Measurements from ENCODE around the gene SLAMF6.

The SLAMF6 gene

GRCh38 chr1:160460683-160461287 is 62.3 kb downstream of the SLAMF6 start:
- no peaks in the 10 kb centered on the region for H3K9me3 ChIP-seq (ENCODE audit: low read length)
- no peak overlapping the region for H3K4me3 ChIP-seq (ENCODE audit: low read length)
- H2AFZ ChIP-seq (ENCODE audit: low read depth, low read length): no peak overlapping the region
- no peaks in the 10 kb centered on the region for H3K36me3 ChIP-seq (ENCODE audit: insufficient read depth, low read length)
- no peaks in the 10 kb centered on the region for H3K4me1 ChIP-seq (ENCODE audit: insufficient read depth, low read length)
- peaks cover 3% of the 10 kb centered on the region for H3K27me3 ChIP-seq (ENCODE audit: insufficient read depth, low read length)

DNA sequence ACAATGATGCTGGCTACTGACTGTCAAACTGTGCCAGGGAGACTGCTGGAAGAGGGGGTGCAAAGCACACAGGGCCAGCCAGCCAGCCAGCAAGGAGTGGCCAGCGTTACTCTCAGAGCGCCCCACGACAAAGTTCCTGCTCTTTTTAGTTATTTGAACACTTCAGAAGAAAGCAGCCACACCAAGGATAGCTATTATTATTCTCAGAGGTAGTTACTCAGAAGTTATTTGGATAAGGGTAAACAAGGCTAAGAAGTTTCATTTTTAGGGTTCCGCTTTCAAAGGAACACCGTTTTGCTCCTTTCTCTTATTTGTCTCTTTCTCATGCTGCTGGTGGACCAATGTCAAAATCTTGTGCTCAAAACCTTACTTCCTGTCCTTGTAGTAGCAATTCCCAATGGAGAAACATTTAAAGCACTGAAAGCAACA is 62.8 kb downstream of the SLAMF6 start:
- Histone ChIP-seq H3K36me3 (ENCODE audit: insufficient read depth, low read length) (no peaks in the 10 kb centered on the region), H3K27me3 (ENCODE audit: insufficient read depth, low read length) (peaks cover 3% of the 10 kb centered on the region), H3K9me3 (ENCODE audit: low read length) (no peaks in the 10 kb centered on the region), H3K4me1 (ENCODE audit: insufficient read depth, low read length) (no peaks in the 10 kb centered on the region), H3K4me3 (ENCODE audit: low read length) (no peak overlapping the region), H2AFZ (ENCODE audit: low read depth, low read length) (no peak overlapping the region)

GRCh38 chr1:160459687-160460086 is 63.4 kb downstream of the SLAMF6 start:
- H3K36me3 ChIP-seq (ENCODE audit: insufficient read depth, low read length): no peaks in the 10 kb centered on the region

DNA sequence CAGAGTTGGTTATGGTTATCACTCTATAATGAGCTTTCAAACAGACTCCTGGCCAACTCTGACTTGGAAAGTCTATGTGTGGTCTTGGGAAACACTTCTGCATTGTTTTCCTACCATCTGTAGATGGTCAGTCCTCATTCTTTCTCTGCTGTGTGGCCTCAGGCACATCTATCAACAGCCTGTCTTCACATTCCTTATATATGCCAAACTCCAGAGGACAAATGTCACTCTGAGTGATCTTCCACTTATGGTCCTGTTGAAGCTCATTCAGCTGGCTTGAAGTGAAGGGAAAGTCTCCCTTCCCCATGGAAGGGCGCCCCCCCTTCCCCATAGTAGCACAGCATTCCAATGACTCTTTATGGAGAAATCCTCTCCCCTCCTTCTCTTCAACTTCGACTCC is 64.0 kb downstream of the SLAMF6 start:
- H2AFZ ChIP-seq (ENCODE audit: low read depth, low read length): no peak overlapping the region
- no peak overlapping the region for H3K4me3 ChIP-seq (ENCODE audit: low read length)
- no peaks in the 10 kb centered on the region for H3K9me3 ChIP-seq (ENCODE audit: low read length)
- H3K27me3 ChIP-seq (ENCODE audit: insufficient read depth, low read length): peaks cover 3% of the 10 kb centered on the region
- no peaks in the 10 kb centered on the region for H3K36me3 ChIP-seq (ENCODE audit: insufficient read depth, low read length)
- no peaks in the 10 kb centered on the region for H3K4me1 ChIP-seq (ENCODE audit: insufficient read depth, low read length)

More at GRCh38 chr1:160459687-160460086, 63.4 kb downstream of the SLAMF6 start:
- no peak overlapping the region for H3K4me3 ChIP-seq (ENCODE audit: low read length)
- no peaks in the 10 kb centered on the region for H3K9me3 ChIP-seq (ENCODE audit: low read length)
- peaks cover 3% of the 10 kb centered on the region for H3K27me3 ChIP-seq (ENCODE audit: insufficient read depth, low read length)
- no peaks in the 10 kb centered on the region for H3K4me1 ChIP-seq (ENCODE audit: insufficient read depth, low read length)
- no peak overlapping the region for H2AFZ ChIP-seq (ENCODE audit: low read depth, low read length)

DNA sequence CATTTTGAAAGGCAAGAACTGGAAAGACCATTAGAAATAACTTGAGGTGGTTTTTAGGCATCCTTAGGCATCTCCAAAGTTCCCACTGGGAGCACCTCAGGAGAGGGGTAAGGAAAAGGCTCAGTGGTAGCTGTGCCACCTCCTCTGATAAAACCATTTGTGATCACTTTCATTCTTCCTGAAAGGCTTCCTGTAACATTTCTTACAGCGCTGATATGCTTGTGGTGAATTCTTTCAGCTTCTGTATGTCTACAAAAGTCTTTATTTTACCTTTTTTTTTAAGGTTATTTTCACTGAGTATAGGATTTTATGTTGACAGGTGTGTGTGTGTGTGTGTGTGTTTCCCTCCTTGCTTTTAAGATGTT is 67.9 kb downstream of the SLAMF6 start:
- Histone ChIP-seq H3K27me3 (ENCODE audit: insufficient read depth, low read length) (peaks cover 6% of the 10 kb centered on the region), H2AFZ (ENCODE audit: low read depth, low read length) (no peak overlapping the region), H3K4me3 (ENCODE audit: low read length) (no peak overlapping the region), H3K4me1 (ENCODE audit: insufficient read depth, low read length) (no peaks in the 10 kb centered on the region), H3K36me3 (ENCODE audit: insufficient read depth, low read length) (no peaks in the 10 kb centered on the region), H3K9me3 (ENCODE audit: low read length) (no peaks in the 10 kb centered on the region)

- no peaks in the 10 kb centered on the region for H3K4me1 ChIP-seq (ENCODE audit: insufficient read depth, low read length)
- no peaks in the 10 kb centered on the region for H3K9me3 ChIP-seq (ENCODE audit: low read length)
Observed at GRCh38 chr1:160454371-160455152, 68.5 kb downstream of the SLAMF6 start.

GRCh38 chr1:160453443-160453842 is 69.6 kb downstream of the SLAMF6 start:
- Histone ChIP-seq H2AFZ (ENCODE audit: low read depth, low read length) (no peak overlapping the region), H3K27me3 (ENCODE audit: insufficient read depth, low read length) (peaks cover 6% of the 10 kb centered on the region), H3K4me1 (ENCODE audit: insufficient read depth, low read length) (no peaks in the 10 kb centered on the region), H3K36me3 (ENCODE audit: insufficient read depth, low read length) (no peaks in the 10 kb centered on the region), H3K9me3 (ENCODE audit: low read length) (no peaks in the 10 kb centered on the region), H3K4me3 (ENCODE audit: low read length) (no peak overlapping the region)

More at GRCh38 chr1:160454371-160455152, 68.5 kb downstream of the SLAMF6 start:
- Histone ChIP-seq H3K27me3 (ENCODE audit: insufficient read depth, low read length) (peaks cover 6% of the 10 kb centered on the region), H2AFZ (ENCODE audit: low read depth, low read length) (no peak overlapping the region), H3K36me3 (ENCODE audit: insufficient read depth, low read length) (no peaks in the 10 kb centered on the region), H3K4me3 (ENCODE audit: low read length) (no peak overlapping the region)

GRCh38 chr1:160451859-160452232 is 71.2 kb downstream of the SLAMF6 start:
- Histone ChIP-seq H3K4me1 (ENCODE audit: insufficient read depth, low read length) (no peaks in the 10 kb centered on the region), H3K9me3 (ENCODE audit: low read length) (no peaks in the 10 kb centered on the region), H3K27me3 (ENCODE audit: insufficient read depth, low read length) (peaks cover 3% of the 10 kb centered on the region), H3K36me3 (ENCODE audit: insufficient read depth, low read length) (no peaks in the 10 kb centered on the region), H2AFZ (ENCODE audit: low read depth, low read length) (no peak overlapping the region), H3K4me3 (ENCODE audit: low read length) (no peak overlapping the region)

DNA sequence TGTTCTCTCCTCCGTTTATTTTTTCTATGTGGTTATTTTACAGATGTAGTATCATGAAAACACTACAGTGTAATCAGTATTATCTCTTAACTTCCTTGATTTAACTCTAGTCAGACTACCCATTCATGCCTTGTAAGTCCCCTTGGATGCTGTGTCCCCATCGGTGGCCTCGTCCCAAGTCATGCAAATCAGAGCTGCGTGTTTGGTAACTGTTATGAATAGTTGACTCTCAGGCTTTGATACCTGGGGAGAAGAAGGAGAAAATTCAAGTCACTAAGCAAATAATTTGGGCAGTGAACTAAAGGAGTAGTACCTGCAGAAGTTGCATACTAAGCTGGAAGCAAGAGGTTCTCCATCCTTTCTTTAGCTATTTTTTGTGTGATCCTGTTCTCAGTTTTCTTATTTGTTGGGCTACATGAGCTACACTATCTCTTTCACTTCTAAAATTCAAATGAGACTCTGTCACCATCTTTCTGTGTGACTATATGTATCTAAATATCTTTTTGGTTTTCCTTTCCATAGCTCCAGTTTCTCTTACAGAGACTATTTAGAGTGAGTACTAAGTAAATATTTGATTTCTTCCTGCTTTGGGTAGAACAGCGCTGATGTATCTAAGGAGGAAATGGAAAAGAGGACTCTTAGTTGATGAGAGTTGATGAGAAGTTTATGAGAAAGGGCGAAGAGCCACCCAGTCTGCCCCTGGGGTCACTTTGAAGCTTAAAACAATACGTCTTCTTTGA is 71.8 kb downstream of the SLAMF6 start:
- no peaks in the 10 kb centered on the region for H3K4me1 ChIP-seq (ENCODE audit: insufficient read depth, low read length)
- no peaks in the 10 kb centered on the region for H3K9me3 ChIP-seq (ENCODE audit: low read length)
- no peak overlapping the region for H2AFZ ChIP-seq (ENCODE audit: low read depth, low read length)
- peaks cover 6% of the 10 kb centered on the region for H3K27me3 ChIP-seq (ENCODE audit: insufficient read depth, low read length)
- H3K36me3 ChIP-seq (ENCODE audit: insufficient read depth, low read length): no peaks in the 10 kb centered on the region
- H3K4me3 ChIP-seq (ENCODE audit: low read length): no peak overlapping the region

DNA sequence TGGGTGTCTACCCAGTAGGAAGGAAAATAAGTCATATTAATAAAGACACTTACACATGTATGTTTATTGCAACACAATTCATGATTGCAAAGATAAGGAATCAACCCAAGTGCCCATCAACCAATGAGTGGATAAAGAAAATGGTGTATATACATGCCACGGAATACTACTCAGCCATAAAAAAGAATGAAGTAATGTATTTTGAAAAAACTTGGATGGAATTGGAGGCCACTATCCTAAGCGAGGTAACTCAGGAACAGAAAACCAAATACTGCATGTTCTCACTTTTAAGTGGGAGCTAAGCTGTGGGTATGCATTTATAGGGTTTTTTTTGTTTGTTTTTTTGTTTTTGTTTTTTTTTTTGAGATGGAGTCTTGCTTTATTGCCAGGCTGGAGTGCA is 73.6 kb downstream of the SLAMF6 start:
- H3K9me3 ChIP-seq (ENCODE audit: low read length): no peaks in the 10 kb centered on the region
- H3K4me1 ChIP-seq (ENCODE audit: insufficient read depth, low read length): no peaks in the 10 kb centered on the region
- H3K4me3 ChIP-seq (ENCODE audit: low read length): no peak overlapping the region
- H2AFZ ChIP-seq (ENCODE audit: low read depth, low read length): no peak overlapping the region
- H3K27me3 ChIP-seq (ENCODE audit: insufficient read depth, low read length): peaks cover 6% of the 10 kb centered on the region
- no peaks in the 10 kb centered on the region for H3K36me3 ChIP-seq (ENCODE audit: insufficient read depth, low read length)

GRCh38 chr1:160446945-160447600 is 76.0 kb downstream of the SLAMF6 start:
- no peaks in the 10 kb centered on the region for H3K36me3 ChIP-seq (ENCODE audit: insufficient read depth, low read length)
- no peaks in the 10 kb centered on the region for H3K9me3 ChIP-seq (ENCODE audit: low read length)
- H3K4me1 ChIP-seq (ENCODE audit: insufficient read depth, low read length): no peaks in the 10 kb centered on the region
- peaks cover 6% of the 10 kb centered on the region for H3K27me3 ChIP-seq (ENCODE audit: insufficient read depth, low read length)
- no peak overlapping the region for H2AFZ ChIP-seq (ENCODE audit: low read depth, low read length)
- H3K4me3 ChIP-seq (ENCODE audit: low read length): no peak overlapping the region

- Histone ChIP-seq H3K27me3 (ENCODE audit: insufficient read depth, low read length) (peaks cover 3% of the 10 kb centered on the region), H3K9me3 (ENCODE audit: low read length) (no peaks in the 10 kb centered on the region)
Observed at GRCh38 chr1:160439718-160440117, 83.3 kb downstream of the SLAMF6 start.

DNA sequence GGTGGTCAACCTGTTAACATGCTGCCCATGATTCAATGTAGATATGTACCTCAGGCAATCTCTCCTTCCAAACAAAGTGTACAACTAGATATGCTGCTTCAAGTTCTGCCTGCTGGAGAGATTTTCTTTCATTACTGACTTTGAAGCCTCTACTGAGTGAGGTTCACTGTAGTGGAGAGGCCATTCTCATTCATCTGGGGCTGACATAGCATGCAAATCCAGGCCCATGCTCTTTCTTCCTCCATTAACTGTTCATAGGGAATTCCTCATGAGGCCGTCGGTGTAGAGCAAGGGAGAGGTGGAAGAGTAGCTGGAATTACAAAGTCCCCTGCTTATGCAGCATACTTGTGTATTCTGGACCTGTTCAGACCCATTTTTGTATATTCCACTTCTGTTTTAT is 84.1 kb downstream of the SLAMF6 start:
- no peak overlapping the region for H3K4me3 ChIP-seq (ENCODE audit: low read length)
- peaks cover 4% of the 10 kb centered on the region for H3K4me1 ChIP-seq (ENCODE audit: insufficient read depth, low read length)
- H2AFZ ChIP-seq (ENCODE audit: low read depth, low read length): no peak overlapping the region
- H3K27me3 ChIP-seq (ENCODE audit: insufficient read depth, low read length): peaks cover 3% of the 10 kb centered on the region
- no peaks in the 10 kb centered on the region for H3K36me3 ChIP-seq (ENCODE audit: insufficient read depth, low read length)
- no peaks in the 10 kb centered on the region for H3K9me3 ChIP-seq (ENCODE audit: low read length)

More at GRCh38 chr1:160439718-160440117, 83.3 kb downstream of the SLAMF6 start:
- H3K36me3 ChIP-seq (ENCODE audit: insufficient read depth, low read length): no peaks in the 10 kb centered on the region
- H2AFZ ChIP-seq (ENCODE audit: low read depth, low read length): no peak overlapping the region
- H3K4me3 ChIP-seq (ENCODE audit: low read length): no peak overlapping the region
- H3K4me1 ChIP-seq (ENCODE audit: insufficient read depth, low read length): peaks cover 4% of the 10 kb centered on the region
